ENCODE results near the gene PTPRO.

Gene PTPRO

GRCh38 chr12:15355766-15356165, 33.5 kb downstream of the PTPRO start:
- DNase-seq = no peak

DNA sequence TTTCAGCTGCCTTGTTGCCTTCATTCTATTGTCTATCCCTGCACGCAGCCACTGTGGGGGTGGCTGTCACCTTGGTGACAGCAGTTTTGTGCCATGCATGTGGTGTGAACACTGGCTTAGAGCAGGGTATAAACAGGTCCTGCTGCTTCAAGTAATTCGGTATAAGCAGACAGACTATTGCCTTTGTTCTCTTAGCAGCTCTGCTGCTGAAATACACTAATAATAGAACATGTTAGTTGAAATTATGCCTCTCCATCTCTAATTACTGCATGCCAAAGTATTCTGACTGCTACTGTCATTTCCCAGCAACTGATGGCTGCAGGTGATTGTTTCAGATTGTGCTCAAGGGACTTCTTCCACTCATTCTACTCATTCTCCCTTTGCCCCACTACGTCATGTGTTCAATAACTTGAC, 34.6 kb downstream of the PTPRO start:
- DNase-seq = peak; percentile 70

- DNase-seq = no peak
Observed at GRCh38 chr12:15364221-15365160, 42.2 kb downstream of the PTPRO start.

GRCh38 chr12:15368812-15369211, 46.5 kb downstream of the PTPRO start:
- DNase-seq = no peak

DNA sequence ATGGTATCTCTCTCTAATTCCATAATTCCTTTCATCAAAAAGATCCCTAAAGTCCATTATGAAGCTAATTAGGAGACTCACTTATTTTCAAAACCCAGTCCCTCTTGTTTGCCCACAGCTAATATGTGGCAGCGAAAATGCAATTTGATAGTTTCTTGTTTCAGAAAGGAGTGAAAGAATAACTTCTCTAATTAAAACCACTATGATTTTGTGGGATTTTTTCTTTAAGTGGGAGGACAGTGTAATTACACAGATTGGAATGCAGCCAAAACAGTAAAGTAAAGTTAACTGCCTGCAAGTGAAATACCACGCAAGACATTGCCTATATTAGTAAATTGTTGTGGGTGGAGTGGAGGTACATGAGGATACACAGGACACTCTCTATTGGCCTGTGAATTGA, 50.0 kb downstream of the PTPRO start:
- DNase-seq = no peak

DNA sequence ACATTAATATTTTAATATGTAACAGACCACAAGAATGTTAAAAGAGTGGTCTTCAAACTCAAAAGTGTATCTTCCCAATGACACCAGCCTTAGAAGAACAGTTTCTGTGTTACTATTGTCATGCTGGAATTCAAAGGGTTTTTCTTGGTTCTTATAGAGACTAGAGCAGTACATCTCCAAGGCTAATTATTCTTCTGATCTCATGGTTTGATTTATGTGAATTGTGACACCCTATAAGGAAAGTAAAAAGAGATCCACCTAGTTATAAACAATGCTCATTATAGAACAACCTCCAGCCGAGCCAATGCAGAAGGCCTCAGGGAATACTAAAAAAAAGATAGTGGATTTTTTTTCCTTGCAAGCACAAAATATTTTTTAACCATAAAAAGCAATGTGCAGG, 65.5 kb downstream of the PTPRO start:
- DNase-seq = no peak

DNA sequence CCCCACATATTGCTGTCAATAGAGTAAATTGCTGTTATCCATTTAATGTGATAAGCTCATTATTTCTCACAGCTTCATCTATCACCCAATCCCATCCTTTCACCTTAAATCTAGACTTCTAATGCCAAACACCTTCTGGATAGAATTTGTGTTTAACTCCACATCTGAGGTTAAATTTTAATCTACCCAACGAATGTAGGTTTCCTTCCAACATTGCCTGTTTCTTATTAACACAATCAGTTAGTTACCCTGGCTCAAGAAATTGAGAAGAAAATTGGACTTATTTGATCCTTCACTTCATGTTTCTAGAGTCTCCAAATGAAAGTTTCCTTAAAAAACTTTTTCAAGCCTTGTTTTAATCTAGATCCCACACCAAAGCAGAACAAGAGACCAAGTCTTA, 67.3 kb downstream of the PTPRO start:
- DNase-seq = no peak

DNA sequence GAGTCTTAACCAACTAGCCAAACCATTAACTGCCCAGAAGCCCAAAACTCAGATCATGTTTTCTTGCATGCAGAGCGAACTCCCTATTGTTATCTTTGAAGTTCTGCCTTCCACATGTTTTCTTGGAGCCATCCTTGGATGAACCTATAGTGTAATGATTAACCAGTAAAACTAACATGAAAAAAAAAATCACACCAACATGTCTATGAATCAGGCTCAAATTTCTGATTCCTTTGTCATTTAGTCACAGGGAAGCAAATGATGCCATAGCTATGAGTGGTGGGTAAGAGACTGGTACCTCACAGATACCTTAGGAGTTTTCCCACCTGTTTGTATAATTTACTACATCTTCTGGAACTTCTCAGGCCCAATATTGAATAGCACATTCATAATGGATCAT, 70.7 kb downstream of the PTPRO start:
- no peak for DNase-seq

GRCh38 chr12:15393995-15394394, 71.7 kb downstream of the PTPRO start:
- DNase-seq = no peak

- no peak for DNase-seq
Observed at GRCh38 chr12:15404485-15404884, 82.2 kb downstream of the PTPRO start.

DNA sequence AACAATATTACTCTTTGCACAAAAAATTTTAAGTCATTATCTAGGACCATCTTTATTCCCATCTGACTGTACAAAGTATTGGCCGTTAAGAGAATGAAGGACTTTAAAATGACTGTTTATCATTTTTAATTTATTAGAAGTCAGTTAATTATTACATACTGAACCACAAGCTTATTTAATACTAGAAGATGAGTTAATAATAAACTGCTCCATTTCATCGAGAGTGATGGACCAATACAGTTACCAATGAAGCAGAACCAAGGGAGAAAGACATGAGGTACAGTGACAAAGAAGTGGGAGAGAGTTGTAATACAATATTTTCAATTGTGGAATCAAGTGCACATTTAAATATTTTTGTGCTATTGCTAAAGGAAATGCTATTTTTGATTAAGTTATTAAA, 83.3 kb downstream of the PTPRO start:
- no peak for DNase-seq

DNA sequence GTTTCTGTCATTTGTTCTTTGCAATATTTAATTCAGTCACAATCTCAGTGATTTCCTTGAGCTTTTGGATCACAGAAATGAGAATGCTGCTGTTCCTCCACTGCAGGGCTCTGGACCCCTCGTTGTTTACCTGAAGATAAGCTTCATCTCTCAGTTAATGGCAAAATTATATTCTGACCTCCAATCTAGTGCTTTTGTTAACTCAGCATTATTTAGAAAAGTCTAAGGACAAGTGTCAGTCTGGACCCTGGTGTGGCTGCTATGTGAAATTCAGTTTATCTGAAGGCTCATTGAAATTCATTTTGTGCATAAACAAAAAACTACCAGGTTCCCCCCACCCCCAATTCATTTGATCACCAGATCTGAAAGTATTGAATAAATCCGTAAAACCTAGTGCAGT, 84.7 kb downstream of the PTPRO start:
- no peak for DNase-seq

DNA sequence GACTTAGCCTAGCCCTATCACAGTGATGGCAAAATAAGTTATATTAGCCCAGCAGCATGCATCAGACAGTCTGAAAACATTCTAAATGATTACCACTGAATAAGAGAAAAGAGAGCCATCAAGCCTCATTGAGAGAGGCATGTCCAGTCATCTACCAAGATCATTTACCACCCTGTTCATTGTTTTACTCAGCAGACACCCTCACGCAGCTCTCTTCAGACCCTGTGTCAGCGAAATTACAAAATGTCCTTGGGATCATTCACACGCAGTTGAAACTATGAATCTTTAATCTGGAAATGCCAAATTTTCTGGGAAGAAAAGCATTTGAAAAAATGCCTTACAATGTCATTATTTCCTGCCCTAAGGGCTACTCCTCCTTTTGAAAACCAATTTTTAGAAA, 89.5 kb downstream of the PTPRO start:
- no peak for DNase-seq

DNA sequence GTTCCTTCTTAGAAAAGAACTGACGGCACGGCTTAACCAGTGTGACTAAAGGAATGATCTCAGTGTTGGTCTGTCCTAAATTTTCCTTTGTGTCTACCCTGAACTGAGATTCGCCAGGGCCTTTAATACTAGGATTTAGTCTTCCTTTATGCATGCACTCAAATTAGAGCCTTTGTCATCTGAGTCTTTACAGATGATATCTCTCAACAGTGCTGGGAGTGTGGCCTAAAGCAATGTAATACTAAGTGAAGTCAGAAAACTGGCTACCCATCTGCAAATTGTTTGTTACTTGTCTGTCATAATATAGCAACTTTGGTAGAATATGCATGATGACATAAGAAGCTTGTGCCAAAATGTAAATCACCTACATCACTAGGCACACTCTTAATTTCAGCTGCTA, 95.4 kb downstream of the PTPRO start:
- no peak for DNase-seq

- DNase-seq = no peak
Observed at GRCh38 chr12:15423629-15424028, 101.3 kb downstream of the PTPRO start.

- no peak for DNase-seq
Observed at GRCh38 chr12:15427913-15428312, 105.6 kb downstream of the PTPRO start.

- DNase-seq = no peak
Observed at GRCh38 chr12:15428632-15429031, 106.3 kb downstream of the PTPRO start.

GRCh38 chr12:15429262-15429661, 107.0 kb downstream of the PTPRO start:
- no peak for DNase-seq

GRCh38 chr12:15435597-15435996, 113.3 kb downstream of the PTPRO start:
- no peak for DNase-seq

- no peak for DNase-seq
Observed at GRCh38 chr12:15439459-15439858, 117.2 kb downstream of the PTPRO start.

DNA sequence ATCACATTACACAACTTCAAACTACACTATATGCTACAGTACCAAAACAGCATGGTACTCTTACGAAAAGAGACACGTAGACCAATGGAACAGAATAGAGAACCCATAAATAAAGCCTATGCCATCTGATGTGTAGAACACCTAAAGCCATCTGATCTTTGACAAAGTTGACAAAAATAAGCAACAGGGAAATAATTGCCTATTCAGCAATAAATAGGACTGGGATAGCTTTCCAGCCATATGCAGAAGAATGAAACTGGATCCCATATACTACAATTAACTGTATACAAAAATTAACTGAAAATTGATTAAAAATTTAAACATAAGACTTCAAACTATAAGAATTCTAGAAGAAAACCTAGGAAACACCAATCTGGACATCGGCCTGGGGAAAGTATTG, 120.7 kb downstream of the PTPRO start:
- DNase-seq = no peak

DNA sequence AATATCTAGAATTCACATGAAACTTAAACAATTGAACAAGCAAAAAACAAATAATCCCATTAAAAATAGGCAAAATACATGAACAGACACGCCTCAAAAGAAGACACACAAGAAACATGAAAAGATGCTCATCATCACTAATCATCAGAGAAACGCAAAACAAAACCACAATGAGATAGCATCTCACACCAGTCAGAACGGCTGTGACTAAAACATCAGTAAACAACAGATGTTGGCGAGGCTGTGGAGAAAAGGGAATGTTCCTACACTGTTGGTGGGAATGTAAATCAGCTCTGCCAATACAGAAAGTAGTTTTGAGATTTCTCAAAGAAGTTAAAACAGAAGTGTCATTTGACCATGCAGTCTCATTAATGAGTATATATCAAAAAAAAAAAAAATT, 121.3 kb downstream of the PTPRO start:
- DNase-seq = no peak

GRCh38 chr12:15444523-15444922, 122.2 kb downstream of the PTPRO start:
- no peak for DNase-seq

- no peak for DNase-seq
Observed at GRCh38 chr12:15446807-15447206, 124.5 kb downstream of the PTPRO start.

DNA sequence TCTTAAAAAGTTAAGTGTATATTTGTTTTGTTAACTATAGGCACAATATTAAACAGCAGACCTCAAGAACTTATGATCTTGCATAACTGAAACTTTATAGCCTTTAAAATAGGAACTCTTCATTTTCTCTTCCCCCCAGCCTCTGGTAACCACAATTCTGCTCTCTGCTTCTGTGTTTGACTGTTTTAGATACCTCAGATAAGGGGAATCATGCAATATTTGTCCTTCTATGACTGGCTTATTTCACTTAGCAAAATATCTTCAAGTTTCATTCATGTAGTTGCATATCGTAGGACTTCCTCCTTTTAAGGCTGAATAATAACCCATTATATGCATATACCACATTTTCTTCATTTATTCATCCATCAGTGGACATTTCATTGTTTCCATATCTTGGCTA, 131.3 kb downstream of the PTPRO start:
- no peak for DNase-seq
